Measurements from ENCODE around the gene ARHGAP10.

ARHGAP10 gene

GRCh38 chr4:147916351-147916750, 184.5 kb downstream of the ARHGAP10 start:
- no peak for DNase-seq

GRCh38 chr4:147923381-147923780, 191.5 kb downstream of the ARHGAP10 start:
- no peak for DNase-seq

- no peak for DNase-seq
Observed at GRCh38 chr4:147923854-147924253, 192.0 kb downstream of the ARHGAP10 start.

DNA sequence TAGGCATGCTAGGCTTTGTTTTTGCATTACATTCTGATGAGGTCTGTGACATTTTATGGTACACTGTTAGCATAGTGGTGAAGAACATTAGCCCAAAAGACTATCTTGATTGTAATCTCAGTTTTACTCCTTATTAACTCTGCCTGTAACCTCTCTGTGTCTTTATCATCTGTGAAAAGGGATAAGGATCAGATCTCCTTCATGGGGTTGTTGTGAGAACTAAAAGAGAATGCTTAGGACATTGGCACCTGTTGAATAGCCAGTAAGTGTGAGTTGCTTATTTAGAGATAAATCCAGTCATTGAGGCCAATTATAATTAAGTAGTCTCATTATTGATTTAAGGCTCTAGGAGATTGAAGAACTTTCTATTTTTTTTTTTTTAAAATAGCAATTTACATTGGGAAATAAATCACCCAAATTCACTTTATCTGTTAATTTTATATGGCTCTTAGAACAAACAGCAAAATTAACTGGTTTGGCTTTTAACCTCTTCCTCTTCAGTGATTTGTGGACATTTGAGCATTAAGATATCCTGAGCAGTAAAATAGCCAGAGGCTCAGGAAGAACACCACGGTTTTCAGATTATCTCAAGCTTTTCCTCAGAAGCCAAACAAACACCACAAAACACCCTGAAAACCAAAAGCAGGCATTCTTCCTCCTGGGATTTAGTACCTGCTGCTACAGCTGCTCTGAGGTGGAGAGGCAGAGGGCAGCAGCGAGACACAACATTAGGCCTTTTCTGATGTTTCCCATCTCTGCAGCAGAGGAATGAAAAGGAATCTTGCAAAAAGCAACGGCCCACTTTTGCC, 192.9 kb downstream of the ARHGAP10 start:
- DNase-seq: no peak

- DNase-seq: no peak
Observed at GRCh38 chr4:147927377-147928137, 195.7 kb downstream of the ARHGAP10 start.

DNA sequence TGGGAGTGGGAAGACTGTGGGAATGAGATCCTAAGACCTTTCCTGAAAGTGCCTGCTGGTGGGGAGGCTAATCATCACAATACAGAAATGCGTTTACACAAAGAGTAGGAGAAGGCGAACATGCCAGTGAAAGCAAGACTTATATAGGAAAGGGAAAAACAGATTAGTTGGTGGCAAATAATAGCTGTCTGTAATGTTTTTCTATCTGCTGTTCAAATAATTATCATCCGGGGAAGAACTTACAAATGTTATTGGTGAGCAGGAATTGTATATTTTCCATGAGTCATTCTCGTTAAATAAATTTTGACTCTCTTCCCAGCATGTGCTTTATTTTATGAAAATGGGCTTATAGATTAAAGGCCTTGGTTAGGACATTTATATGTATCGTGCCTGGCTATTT, 196.5 kb downstream of the ARHGAP10 start:
- DNase-seq: no peak

DNA sequence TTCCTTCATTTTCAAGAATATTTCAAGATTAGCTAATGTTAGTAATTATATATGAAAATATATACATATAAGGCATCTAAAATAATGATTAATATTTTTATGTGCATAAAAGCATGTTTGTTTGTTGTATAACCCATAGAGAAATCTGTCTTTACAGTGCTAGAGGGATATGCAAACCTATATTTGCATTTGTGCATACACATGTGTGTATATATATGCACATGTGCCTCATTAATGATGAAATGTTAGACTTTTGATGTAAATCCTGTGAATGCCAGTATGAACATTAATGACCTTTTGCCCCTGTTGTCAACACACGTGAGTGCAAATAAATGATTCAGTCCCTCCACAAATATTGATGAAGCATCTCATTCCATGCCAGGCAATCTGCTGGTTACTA, 197.9 kb downstream of the ARHGAP10 start:
- no peak for DNase-seq

DNA sequence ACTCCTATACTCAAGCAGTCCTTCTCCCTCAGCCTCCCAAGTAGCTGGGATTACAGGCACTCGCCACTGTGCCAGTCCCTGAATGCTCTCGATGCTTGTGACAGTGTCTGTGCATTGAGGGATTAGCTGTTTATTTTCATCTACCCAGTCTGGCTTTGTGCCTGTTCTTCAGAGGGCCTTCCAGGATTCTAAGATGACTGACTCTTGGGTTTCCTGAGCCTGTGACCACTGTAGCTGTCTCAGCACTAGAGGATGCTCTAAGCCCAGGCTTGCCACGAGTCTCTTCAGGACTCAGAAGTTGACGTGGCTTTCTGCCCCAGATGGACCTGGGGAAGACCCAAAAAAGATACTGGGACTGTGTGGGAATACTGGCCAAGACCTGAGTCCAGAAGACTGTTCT, 201.4 kb downstream of the ARHGAP10 start:
- DNase-seq: no peak

GRCh38 chr4:147933779-147934178, 201.9 kb downstream of the ARHGAP10 start:
- DNase-seq: no peak

GRCh38 chr4:147938496-147938895, 206.6 kb downstream of the ARHGAP10 start:
- no peak for DNase-seq

GRCh38 chr4:147940171-147940570, 208.3 kb downstream of the ARHGAP10 start:
- DNase-seq: no peak

GRCh38 chr4:147941373-147941772, 209.5 kb downstream of the ARHGAP10 start:
- DNase-seq: no peak

GRCh38 chr4:147942729-147943128, 210.8 kb downstream of the ARHGAP10 start:
- DNase-seq: no peak

GRCh38 chr4:147943159-147943638, 211.3 kb downstream of the ARHGAP10 start:
- no peak for DNase-seq

DNA sequence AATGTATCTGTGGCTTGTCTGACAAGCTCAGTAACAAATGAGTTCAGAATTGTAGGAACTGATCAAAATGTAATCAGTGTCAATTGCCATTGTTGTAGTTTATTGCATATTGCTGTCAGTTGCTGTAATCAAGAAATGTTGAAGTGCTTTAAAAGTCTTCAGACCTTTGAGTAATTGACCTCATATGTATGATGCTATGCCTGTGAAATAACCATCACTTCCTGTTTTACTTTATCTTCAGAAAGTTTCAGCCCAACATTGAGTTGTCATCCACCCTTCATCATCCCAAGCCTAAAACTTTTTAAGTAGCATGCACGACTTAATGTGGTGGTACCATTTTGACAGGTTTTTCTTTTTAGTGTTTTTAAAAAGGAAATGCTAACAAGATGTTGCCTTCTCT, 212.4 kb downstream of the ARHGAP10 start:
- DNase-seq: no peak

GRCh38 chr4:147944670-147945260, 212.9 kb downstream of the ARHGAP10 start:
- no peak for DNase-seq

GRCh38 chr4:147948336-147948735, 216.4 kb downstream of the ARHGAP10 start:
- no peak for DNase-seq

GRCh38 chr4:147950261-147950660, 218.4 kb downstream of the ARHGAP10 start:
- no peak for DNase-seq

- DNase-seq: no peak
Observed at GRCh38 chr4:147950841-147951240, 219.0 kb downstream of the ARHGAP10 start.

- DNase-seq: no peak
Observed at GRCh38 chr4:147954850-147955249, 223.0 kb downstream of the ARHGAP10 start.

GRCh38 chr4:147955827-147956558, 224.1 kb downstream of the ARHGAP10 start:
- DNase-seq: no peak

GRCh38 chr4:147957446-147957845, 225.6 kb downstream of the ARHGAP10 start:
- no peak for DNase-seq

GRCh38 chr4:147958057-147958456, 226.2 kb downstream of the ARHGAP10 start:
- no peak for DNase-seq
